HEK293T (cell line): ENCODE data around the gene ALG12.

Experiments
- ARNT ChIP-seq: fragments of 450-650 bp; IDR thresholded peaks from 2 replicates; pipeline ENCODE4 v1.6.1; 2017; ENCODE audit warnings: mild to moderate bottlenecking
- BHLHE40 ChIP-seq: fragments of 450-650 bp; IDR thresholded peaks from 2 replicates; pipeline ENCODE4 v1.6.1; 2016; ENCODE audit warnings: mild to moderate bottlenecking, moderate library complexity, borderline replicate concordance
- FOXA1 ChIP-seq: fragments of 450-650 bp; IDR thresholded peaks from 2 replicates; pipeline ENCODE4 v1.6.1; 2016; ENCODE audit warnings: mild to moderate bottlenecking
- FOXK2 ChIP-seq: fragments of 450-650 bp; IDR thresholded peaks from 2 replicates; pipeline ENCODE4 v1.6.1; 2016; ENCODE audit warnings: mild to moderate bottlenecking
- FOXM1 ChIP-seq: fragments of 450-650 bp; IDR thresholded peaks from 2 replicates; pipeline ENCODE4 v1.6.1; 2017; ENCODE audit warnings: mild to moderate bottlenecking, borderline replicate concordance
- NFRKB ChIP-seq: fragments of 450-650 bp; IDR thresholded peaks from 2 replicates; pipeline ENCODE4 v1.6.1; 2016; ENCODE audit warnings: mild to moderate bottlenecking, moderate library complexity
- SP1 ChIP-seq: fragments of 450-650 bp; IDR thresholded peaks from 2 replicates; pipeline ENCODE4 v1.6.1; 2017
- SUZ12 ChIP-seq: fragments of 450-650 bp; IDR thresholded peaks from 2 replicates; pipeline ENCODE4 v1.6.1; 2016; ENCODE audit warnings: mild to moderate bottlenecking
- TARDBP ChIP-seq: fragments of 450-650 bp; IDR thresholded peaks from 2 replicates; pipeline ENCODE4 v1.6.1; 2016
- TF ChIP-seq, protein P1 (sequence below): fragments of 450-650 bp; IDR thresholded peaks from 2 replicates; pipeline ENCODE4 v1.6.1; 2016

DNA sequence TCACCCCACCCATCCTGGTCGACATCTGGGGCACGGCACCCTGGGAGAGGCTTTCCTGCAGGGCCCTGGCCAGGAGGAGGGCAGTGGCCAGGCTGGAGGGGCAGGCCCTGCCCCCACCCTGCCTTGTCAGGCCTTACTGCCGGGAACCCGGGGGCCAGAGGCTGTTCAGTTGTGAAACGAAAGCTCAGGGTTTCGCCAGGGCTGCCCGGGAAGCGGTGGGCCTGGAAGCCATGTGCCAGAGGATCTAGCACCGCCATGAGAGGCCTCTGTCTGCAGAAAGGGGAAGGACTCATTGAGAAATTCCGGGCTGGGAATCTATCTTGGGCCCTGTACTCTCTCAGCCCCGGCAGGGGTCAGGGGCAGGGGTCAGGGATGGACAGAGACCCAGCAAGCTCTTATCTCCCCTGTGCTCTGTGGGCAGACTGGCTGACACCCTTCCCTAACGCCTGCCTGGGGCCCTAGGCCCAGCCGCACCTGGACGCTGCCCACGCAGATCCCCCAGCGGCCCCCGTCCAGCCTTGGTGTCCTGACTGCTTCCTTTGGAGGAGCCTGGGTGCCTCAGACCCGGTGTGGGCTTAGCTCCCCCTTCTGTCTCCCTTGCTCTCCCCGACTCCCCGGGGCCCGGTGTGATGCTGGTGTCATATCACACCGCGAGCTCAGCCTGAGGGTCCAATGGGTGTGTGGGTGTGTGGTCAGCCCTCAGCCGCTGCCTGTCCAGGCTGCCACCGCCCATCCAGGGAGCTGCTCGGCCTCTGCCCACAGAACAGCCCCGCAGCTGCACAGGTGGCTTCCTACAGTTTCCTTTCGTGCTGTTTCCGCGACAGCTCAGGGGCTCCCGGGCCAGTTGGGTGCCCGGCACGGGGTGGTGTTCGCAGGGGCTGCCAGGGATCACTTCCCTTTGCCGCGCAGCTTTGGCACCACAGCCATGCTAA is 48.8 kb upstream of the ALG12 start:
- TF ChIP-seq FOXM1 = no peak
- TF ChIP-seq SP1 = no peak
- no peak for TF ChIP-seq SUZ12
- no peak for TF ChIP-seq FOXA1
- TF ChIP-seq NFRKB = no peak
- TF ChIP-seq FOXK2 = no peak
- no peak for TF ChIP-seq TARDBP
- TF ChIP-seq, protein P1, sequence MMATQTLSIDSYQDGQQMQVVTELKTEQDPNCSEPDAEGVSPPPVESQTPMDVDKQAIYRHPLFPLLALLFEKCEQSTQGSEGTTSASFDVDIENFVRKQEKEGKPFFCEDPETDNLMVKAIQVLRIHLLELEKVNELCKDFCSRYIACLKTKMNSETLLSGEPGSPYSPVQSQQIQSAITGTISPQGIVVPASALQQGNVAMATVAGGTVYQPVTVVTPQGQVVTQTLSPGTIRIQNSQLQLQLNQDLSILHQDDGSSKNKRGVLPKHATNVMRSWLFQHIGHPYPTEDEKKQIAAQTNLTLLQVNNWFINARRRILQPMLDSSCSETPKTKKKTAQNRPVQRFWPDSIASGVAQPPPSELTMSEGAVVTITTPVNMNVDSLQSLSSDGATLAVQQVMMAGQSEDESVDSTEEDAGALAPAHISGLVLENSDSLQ = no peak
- TF ChIP-seq BHLHE40 = no peak
- TF ChIP-seq ARNT = no peak
